GM12878 (cell line): ENCODE measurements around the gene DCUN1D3. TPM values are rescaled to one million over a fixed set of nuclear protein-coding genes. Genes with fewer than 3 reads are reported as not detected.

Experiments used
- ATAC-seq: fragments of 200-7000 bp; cut with Tn5 transposase; 3 replicates; pipeline ENCODE4 v1.9.1; 2020; ENCODE audit warnings: mild to moderate bottlenecking, moderate library complexity
- BruUV-seq: library from RNA; stranded (reverse); fragments of 400-500 nt; replicated peaks from 2 replicates; lab custom pipeline; 2021; lab: Mats Ljungman, UMichigan
- CTCF ChIA-PET: fragments of 300-600 bp; sonication (Branson Sonifier 250); formaldehyde crosslinking; extraction: SDS; loops from one replicate; lab custom pipeline; 2021; ENCODE audit warnings: inconsistent platforms; lab: Yijun Ruan, JAX
- POLR2A ChIA-PET: fragments of 350-600 bp; formaldehyde crosslinking; extraction: SDS; loops from one replicate; lab custom pipeline; 2021; ENCODE audit warnings: inconsistent platforms; lab: Charles Lee
- RAD21 ChIA-PET: fragments of 300-600 bp; sonication (Branson Sonifier 250); formaldehyde crosslinking; loops from one replicate; lab custom pipeline; 2023; ENCODE audit warnings: antibody characterized with exemption; ENCODE audit not compliant: unreplicated experiment; lab: Charles Lee
- SMC1A ChIA-PET: fragments of 300-600 bp; sonication (Branson Sonifier 250); formaldehyde crosslinking; loops from one replicate; lab custom pipeline; 2023; ENCODE audit not compliant: unreplicated experiment, uncharacterized antibody; lab: Charles Lee
- DNase-seq: peaks from one replicate; pipeline ENCODE4 v3.0.0-alpha.2; 2011; ENCODE audit warnings: low read depth, low spot score
- FAIRE-seq: peaks from 3 replicates; lab custom pipeline; 2011; peaks lifted over from hg19 to GRCh38; lab: Jason Lieb, UNC
- H2AFZ ChIP-seq: 2 replicates; pipeline ENCODE4 v1.6.0; 2011; ENCODE audit warnings: low read depth, low read length, control low read depth; ENCODE audit not compliant: control insufficient read depth
- H3K27ac ChIP-seq: 2 replicates; pipeline ENCODE4 v1.5.1; 2011; ENCODE audit warnings: control low read depth; ENCODE audit not compliant: control insufficient read depth, insufficient read depth
- H3K27me3 ChIP-seq, 2 experiments: replicated peaks in 1 of 2; 2 replicates each; pipeline versions ENCODE4 v1.6.0 to v1.6.1; 2011; ENCODE audit warnings: low read length in 1 of 2; ENCODE audit not compliant: control insufficient read depth in 2 of 2, insufficient read depth in 2 of 2
- H3K36me3 ChIP-seq, 2 experiments: 2 replicates each; pipeline ENCODE4 v1.5.1; 2011; ENCODE audit warnings: low read length in 1 of 2; ENCODE audit not compliant: control insufficient read depth in 2 of 2, insufficient read depth in 2 of 2
- H3K4me1 ChIP-seq: 2 replicates; pipeline ENCODE4 v1.6.1; 2011; ENCODE audit warnings: mild to moderate bottlenecking, low read length, moderate library complexity, mixed read lengths; ENCODE audit not compliant: control insufficient read depth, insufficient read depth
- H3K4me2 ChIP-seq: 2 replicates; pipeline ENCODE4 v1.6.0; 2011; ENCODE audit warnings: control low read depth; ENCODE audit not compliant: control insufficient read depth, insufficient read depth
- H3K4me3 ChIP-seq: fragments of 200-600 bp; sonication (generic); 2 replicates; pipeline ENCODE4 v1.5.1; 2016
- H3K79me2 ChIP-seq: 2 replicates; pipeline ENCODE4 v1.6.0; 2011; ENCODE audit warnings: low read length; ENCODE audit not compliant: control insufficient read depth, insufficient read depth
- H3K9ac ChIP-seq: 2 replicates; pipeline ENCODE4 v1.8.0; 2011; ENCODE audit warnings: low read length, control low read depth, mixed read lengths; ENCODE audit not compliant: control insufficient read depth, insufficient read depth
- H3K9me3 ChIP-seq: replicated peaks from 3 replicates; pipeline ENCODE4 v1.5.1; 2011; ENCODE audit warnings: mild to moderate bottlenecking, low read length; ENCODE audit not compliant: control insufficient read depth, insufficient read depth
- H4K20me1 ChIP-seq: 2 replicates; pipeline ENCODE4 v1.6.0; 2011; ENCODE audit not compliant: control insufficient read depth, insufficient read depth
- HDAC6 ChIP-seq: fragments of 200-600 bp; sonication (generic); IDR thresholded peaks from one replicate; pipeline ENCODE4 v1.8.0; 2017; ENCODE audit warnings: antibody characterized with exemption; ENCODE audit not compliant: unreplicated experiment
- SPI1 ChIP-seq: IDR thresholded peaks from 2 replicates; pipeline ENCODE4 v1.6.1; 2011; ENCODE audit warnings: low read depth, mild to moderate bottlenecking, low read length, moderate library complexity, borderline replicate concordance; ENCODE audit not compliant: insufficient read depth
- TCF3 ChIP-seq: IDR thresholded peaks from 2 replicates; pipeline ENCODE4 v1.6.1; 2012; ENCODE audit warnings: low read depth, mild to moderate bottlenecking, low read length, borderline replicate concordance; ENCODE audit not compliant: insufficient read depth
- WGBS: methylation state at CpG from one replicate; pipeline ENCODE4 v1.1.6; 2016; ENCODE audit warnings: low lambda C conversion rate; ENCODE audit not compliant: insufficient replicate concordance, insufficient coverage; ENCODE audit errors: missing lambda C conversion rate; 5-methylcytosine and 5-hydroxymethylcytosine counted together
- in situ Hi-C: fragments of 300-500 bp; cut with MboI; formaldehyde crosslinking; loops from 9 replicates; pipeline ENCODE4 v1.14.3; 2018; ENCODE audit warnings: mixed read lengths
- intact Hi-C: fragments of 100-400 bp; cut with micrococcal nuclease; formaldehyde crosslinking; loops from one replicate; pipeline ENCODE4 v1.14.2; 2022; ENCODE audit not compliant: unreplicated experiment
- polyA plus RNA-seq, 11 experiments: library from polyadenylated mRNA; depleted of rRNA in 4 of 11; unstranded in 6 of 11; stranded (reverse) in 5 of 11; fragments of >200 nt; fragmentation: Nextera tagmentation in 4 of 11; fragmentation: Illumina TruSeq in 1 of 11; extraction: Ambion mirVana in 4 of 11; extraction: Trizol in 1 of 11; gene quantifications; 1 replicate in 1 of 11; 2 replicates in 10 of 11; pipeline versions ENCODE4 v1.2.1 to v1.2.3, GENCODE V29; 2011 to 2016; ENCODE audit warnings: inconsistent platforms in 2 of 11, missing spikeins in 2 of 11, low read depth in 1 of 11
- total RNA-seq, 4 experiments: library from RNA; depleted of rRNA in 3 of 4; stranded (reverse); fragments of >200 nt in 3 of 4; fragmentation: Illumina TruSeq in 1 of 4; extraction: Trizol in 1 of 4; gene quantifications; 2 replicates each; pipeline versions ENCODE4 v1.2.1 to v1.2.3, GENCODE V29; 2013 to 2021
- TF ChIP-seq, protein P1 (sequence below): fragments of 450-650 bp; conservative IDR thresholded peaks from 2 replicates; pipeline ENCODE4 v1.6.1; 2017; ENCODE audit warnings: mild to moderate bottlenecking, moderate library complexity

The DCUN1D3 gene
- total and polyA plus RNA-seq, 10 of the 15 experiments (the other 5 are each of a cell fraction or from before 2014, with no cell fraction given) = 0.47 to 4.5 (median 1.9) TPM

DNA sequence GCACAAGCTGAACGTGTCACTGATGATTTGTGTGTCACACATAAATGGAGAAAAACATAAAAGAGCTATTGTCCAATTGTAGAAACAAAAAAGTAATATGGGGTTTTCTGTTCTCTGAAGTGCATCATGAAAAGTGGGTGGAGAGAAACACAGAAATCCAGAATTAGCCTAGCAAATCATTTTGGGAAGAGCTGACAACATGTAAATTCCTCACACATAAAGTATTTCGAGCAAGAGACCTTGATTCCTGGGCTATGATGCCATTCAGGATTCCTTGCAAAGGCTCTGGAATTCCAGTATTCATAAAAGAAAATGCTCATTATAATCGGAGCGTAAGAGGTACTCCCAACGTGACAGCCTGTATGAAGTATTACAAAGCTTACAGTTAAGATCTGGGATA is 1.1 kb downstream of the DCUN1D3 start:
- RAD21 ChIA-PET = interaction anchor here (1.2 to 3.8 kb wide), 6 partner anchors 20 to 92 kb away, joined by 3 to 31 read pairs (median 8); partner anchors contain the start of genes ERI2 and REXO5
- no peak overlapping the region for H2AFZ ChIP-seq
- CTCF ChIA-PET = interaction anchor here (0.5 to 5.6 kb wide), 6 partner anchors 11 to 49 kb away, joined by 3 to 36 read pairs (median 4); no protein-coding TSS in a partner anchor
- SMC1A ChIA-PET = interaction anchor here (0.8 to 5.6 kb wide), 11 partner anchors 10 to 260 kb away, joined by 3 to 42 read pairs (median 8); no protein-coding TSS in a partner anchor
- POLR2A ChIA-PET = interaction anchor here (0.6 to 4.3 kb wide), 6 partner anchors 11 to 28 kb away, joined by 3 to 27 read pairs (median 4); no protein-coding TSS in a partner anchor
- FAIRE-seq = no peak
- H3K9ac ChIP-seq = peak overlapping the region; percentile 59
- H3K4me1 ChIP-seq = peaks cover 18% of the 10 kb centered on the region
- H3K36me3 ChIP-seq = no peaks in the 10 kb centered on the region; a peak in 1 of 4 replicates
- no peaks in the 10 kb centered on the region for H3K9me3 ChIP-seq
- peak overlapping the region; percentile 82 for H3K4me3 ChIP-seq
- no peak for ATAC-seq
- intact Hi-C loops (no loop called here), in situ Hi-C loops (loop anchor here (5.0 kb wide), 1 partner anchor 48 kb away; no protein-coding TSS in a partner anchor)
- no peak for TF ChIP-seq SPI1
- TF ChIP-seq, protein P1, sequence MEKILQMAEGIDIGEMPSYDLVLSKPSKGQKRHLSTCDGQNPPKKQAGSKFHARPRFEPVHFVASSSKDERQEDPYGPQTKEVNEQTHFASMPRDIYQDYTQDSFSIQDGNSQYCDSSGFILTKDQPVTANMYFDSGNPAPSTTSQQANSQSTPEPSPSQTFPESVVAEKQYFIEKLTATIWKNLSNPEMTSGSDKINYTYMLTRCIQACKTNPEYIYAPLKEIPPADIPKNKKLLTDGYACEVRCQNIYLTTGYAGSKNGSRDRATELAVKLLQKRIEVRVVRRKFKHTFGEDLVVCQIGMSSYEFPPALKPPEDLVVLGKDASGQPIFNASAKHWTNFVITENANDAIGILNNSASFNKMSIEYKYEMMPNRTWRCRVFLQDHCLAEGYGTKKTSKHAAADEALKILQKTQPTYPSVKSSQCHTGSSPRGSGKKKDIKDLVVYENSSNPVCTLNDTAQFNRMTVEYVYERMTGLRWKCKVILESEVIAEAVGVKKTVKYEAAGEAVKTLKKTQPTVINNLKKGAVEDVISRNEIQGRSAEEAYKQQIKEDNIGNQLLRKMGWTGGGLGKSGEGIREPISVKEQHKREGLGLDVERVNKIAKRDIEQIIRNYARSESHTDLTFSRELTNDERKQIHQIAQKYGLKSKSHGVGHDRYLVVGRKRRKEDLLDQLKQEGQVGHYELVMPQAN = no peak
- no peak for TF ChIP-seq TCF3
- no peak for TF ChIP-seq HDAC6
- no peak for DNase-seq
- 64% methylated on average over 5 of the region's 5 CpGs for WGBS
- no peak overlapping the region for H3K27ac ChIP-seq
- no peaks in the 10 kb centered on the region for H3K27me3 ChIP-seq
- no TSS peak for BruUV-seq
- peak overlapping the region; percentile 82 for H3K4me2 ChIP-seq
- no peaks in the 10 kb centered on the region for H4K20me1 ChIP-seq
- H3K79me2 ChIP-seq = peaks cover 25% of the 10 kb centered on the region
